Measurements from ENCODE around the gene CIROP.

Gene CIROP

DNA sequence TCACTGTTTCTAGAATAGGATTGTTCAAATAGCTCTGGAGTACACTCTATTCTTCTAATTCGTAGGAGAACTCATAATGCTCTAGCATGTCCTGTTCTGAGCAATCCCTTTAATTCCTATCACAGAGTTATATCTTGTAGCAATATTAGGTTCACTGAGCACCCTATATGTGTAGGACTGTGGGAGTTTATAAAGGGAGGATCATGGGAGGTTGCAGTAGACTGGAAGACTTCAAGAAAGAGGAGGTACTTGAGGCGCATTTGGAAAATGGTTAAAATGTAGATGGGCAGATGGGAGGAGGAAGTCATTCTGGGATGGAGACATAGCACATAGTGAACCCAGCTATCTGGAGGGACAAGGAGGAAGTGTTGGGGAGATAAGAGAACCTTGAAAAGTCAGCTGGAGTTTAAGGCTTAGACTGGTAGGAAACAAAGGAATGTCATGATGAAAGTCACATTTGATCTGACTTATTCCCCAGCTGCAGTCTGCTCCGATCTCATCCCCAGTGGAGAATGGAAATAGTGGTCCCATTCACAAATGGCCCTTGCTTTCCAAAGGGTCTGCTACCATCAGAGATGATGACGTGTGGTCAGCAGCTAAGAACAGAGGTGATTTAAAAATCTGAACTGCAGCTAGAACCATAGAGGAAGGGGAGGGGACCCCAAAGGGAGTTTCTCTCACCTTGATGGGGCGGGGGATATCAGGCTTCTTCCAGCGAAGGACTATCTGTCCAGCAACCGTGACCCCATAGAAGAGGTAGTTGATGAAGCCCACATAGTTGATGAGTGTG, 24.4 kb upstream of the CIROP start:
- TF ChIP-seq, protein P1, sequence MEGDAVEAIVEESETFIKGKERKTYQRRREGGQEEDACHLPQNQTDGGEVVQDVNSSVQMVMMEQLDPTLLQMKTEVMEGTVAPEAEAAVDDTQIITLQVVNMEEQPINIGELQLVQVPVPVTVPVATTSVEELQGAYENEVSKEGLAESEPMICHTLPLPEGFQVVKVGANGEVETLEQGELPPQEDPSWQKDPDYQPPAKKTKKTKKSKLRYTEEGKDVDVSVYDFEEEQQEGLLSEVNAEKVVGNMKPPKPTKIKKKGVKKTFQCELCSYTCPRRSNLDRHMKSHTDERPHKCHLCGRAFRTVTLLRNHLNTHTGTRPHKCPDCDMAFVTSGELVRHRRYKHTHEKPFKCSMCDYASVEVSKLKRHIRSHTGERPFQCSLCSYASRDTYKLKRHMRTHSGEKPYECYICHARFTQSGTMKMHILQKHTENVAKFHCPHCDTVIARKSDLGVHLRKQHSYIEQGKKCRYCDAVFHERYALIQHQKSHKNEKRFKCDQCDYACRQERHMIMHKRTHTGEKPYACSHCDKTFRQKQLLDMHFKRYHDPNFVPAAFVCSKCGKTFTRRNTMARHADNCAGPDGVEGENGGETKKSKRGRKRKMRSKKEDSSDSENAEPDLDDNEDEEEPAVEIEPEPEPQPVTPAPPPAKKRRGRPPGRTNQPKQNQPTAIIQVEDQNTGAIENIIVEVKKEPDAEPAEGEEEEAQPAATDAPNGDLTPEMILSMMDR (IDR thresholded peaks at IDR 0.05; ENCODE audit: low read depth, low read length, poor library complexity, severe bottlenecking): no peak
- no peak for TF ChIP-seq EZH2phosphoT487 (IDR thresholded peaks at IDR 0.05; ENCODE audit: borderline replicate concordance, low read length)
- no peaks in the 10 kb centered on the region for H3K79me2 ChIP-seq (ENCODE audit: control insufficient read depth, low read length)
- H3F3A ChIP-seq (ENCODE audit: control insufficient read depth, insufficient read depth): no peaks in the 10 kb centered on the region
- H3K9me2 ChIP-seq (replicated peaks; ENCODE audit: control insufficient read depth, low read length): no peaks in the 10 kb centered on the region
- H3K27ac ChIP-seq (ENCODE audit: low read depth, low read length): no peak overlapping the region
- H4K20me1 ChIP-seq (ENCODE audit: control insufficient read depth, insufficient read depth, low read depth, low read length): no peaks in the 10 kb centered on the region
- H3K27me3 ChIP-seq (ENCODE audit: control insufficient read depth, low read length): peaks cover 7% of the 10 kb centered on the region
- no peaks in the 10 kb centered on the region for H3K9me3 ChIP-seq (ENCODE audit: control insufficient read depth, insufficient read depth, low read length)
- H3K36me3 ChIP-seq (ENCODE audit: control insufficient read depth, low read length): no peaks in the 10 kb centered on the region
- no peak overlapping the region for H3K4me3 ChIP-seq (ENCODE audit: low read length)
- no peak overlapping the region for H3K4me2 ChIP-seq (ENCODE audit: low read length)
- peaks cover 13% of the 10 kb centered on the region for H3K4me1 ChIP-seq (ENCODE audit: control insufficient read depth, low read length)

DNA sequence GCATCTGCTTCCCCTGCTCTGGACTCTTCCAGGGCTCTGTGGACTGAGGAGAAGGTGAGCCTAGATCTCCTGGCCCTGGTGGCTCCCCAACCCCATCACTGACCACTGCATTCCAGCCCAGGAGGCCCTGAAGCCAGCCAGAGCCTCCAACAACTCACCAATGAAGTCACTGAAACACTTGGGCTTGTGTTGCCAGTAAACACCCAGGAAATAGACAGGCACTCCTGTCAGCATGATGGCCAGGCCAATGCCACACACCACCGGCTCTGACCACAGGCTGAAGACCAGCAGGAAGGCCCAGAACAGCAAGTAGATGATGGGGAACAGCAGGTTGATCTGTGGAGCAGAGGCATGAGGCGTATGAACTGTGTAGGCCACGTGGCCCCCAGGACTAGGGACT, 23.1 kb upstream of the CIROP start:
- Histone ChIP-seq H3K4me2 (ENCODE audit: low read length) (no peak overlapping the region), H3K79me2 (ENCODE audit: control insufficient read depth, low read length) (no peaks in the 10 kb centered on the region), H3K9me2 (replicated peaks; ENCODE audit: control insufficient read depth, low read length) (no peaks in the 10 kb centered on the region), H3K4me3 (ENCODE audit: low read length) (no peak overlapping the region), H3K27me3 (ENCODE audit: control insufficient read depth, low read length) (peaks cover 7% of the 10 kb centered on the region), H4K20me1 (ENCODE audit: control insufficient read depth, insufficient read depth, low read depth, low read length) (no peaks in the 10 kb centered on the region), H3F3A (ENCODE audit: control insufficient read depth, insufficient read depth) (no peaks in the 10 kb centered on the region), H3K4me1 (ENCODE audit: control insufficient read depth, low read length) (peaks cover 6% of the 10 kb centered on the region; the same call in 1 of the 2 replicates), H3K9me3 (ENCODE audit: control insufficient read depth, insufficient read depth, low read length) (no peaks in the 10 kb centered on the region), H3K36me3 (ENCODE audit: control insufficient read depth, low read length) (no peaks in the 10 kb centered on the region), H3K27ac (ENCODE audit: low read depth, low read length) (no peak overlapping the region)
- TF ChIP-seq, protein P1 (IDR thresholded peaks at IDR 0.05; ENCODE audit: low read depth, low read length, poor library complexity, severe bottlenecking): no peak
- no peak for TF ChIP-seq EZH2phosphoT487 (IDR thresholded peaks at IDR 0.05; ENCODE audit: borderline replicate concordance, low read length)

DNA sequence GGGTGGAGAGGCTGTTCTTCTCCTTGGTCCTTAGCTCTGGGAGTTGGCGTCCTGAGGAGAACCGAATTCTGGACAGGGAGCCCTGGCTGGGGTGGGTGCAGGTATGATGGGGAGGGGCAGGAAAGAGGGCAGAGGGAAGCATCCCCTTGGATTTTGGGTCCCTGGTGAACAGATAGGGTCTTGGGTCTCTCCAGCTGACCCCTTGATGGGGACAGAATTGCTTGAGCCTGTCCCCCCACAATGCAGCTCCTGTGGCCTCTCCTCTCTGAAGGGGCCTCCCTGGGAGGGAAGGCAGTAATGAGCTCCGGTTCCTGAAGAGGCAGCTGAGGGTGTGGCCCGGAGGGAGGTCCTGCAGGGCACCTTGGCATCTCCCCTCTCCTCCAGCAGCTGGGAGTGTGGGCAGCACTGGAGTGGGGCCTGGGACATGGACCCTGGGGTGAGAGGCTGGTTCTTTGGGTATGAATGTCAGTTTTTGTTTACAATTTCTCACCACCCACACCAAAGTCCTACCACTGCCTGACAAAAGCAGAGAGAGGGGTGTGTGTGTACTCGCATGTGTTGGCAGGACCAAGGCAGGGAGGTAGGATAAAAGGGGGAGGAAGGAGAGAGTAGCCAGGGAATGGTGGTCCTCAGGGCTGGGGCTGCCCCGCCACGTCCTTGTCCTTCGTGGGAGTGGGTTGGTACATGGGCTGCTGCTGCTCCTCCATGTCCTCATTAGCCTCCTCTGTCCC, 21.9 kb upstream of the CIROP start:
- TF ChIP-seq, protein P1 (IDR thresholded peaks at IDR 0.05; ENCODE audit: low read depth, low read length, poor library complexity, severe bottlenecking): no peak
- Histone ChIP-seq H3K79me2 (ENCODE audit: control insufficient read depth, low read length) (no peaks in the 10 kb centered on the region), H4K20me1 (ENCODE audit: control insufficient read depth, insufficient read depth, low read depth, low read length) (no peaks in the 10 kb centered on the region), H3K27ac (ENCODE audit: low read depth, low read length) (no peak overlapping the region), H3F3A (ENCODE audit: control insufficient read depth, insufficient read depth) (no peaks in the 10 kb centered on the region), H3K4me1 (ENCODE audit: control insufficient read depth, low read length) (peaks cover 10% of the 10 kb centered on the region), H3K4me2 (ENCODE audit: low read length) (no peak overlapping the region), H3K4me3 (ENCODE audit: low read length) (no peak overlapping the region), H3K9me2 (replicated peaks; ENCODE audit: control insufficient read depth, low read length) (no peaks in the 10 kb centered on the region), H3K36me3 (ENCODE audit: control insufficient read depth, low read length) (no peaks in the 10 kb centered on the region), H3K27me3 (ENCODE audit: control insufficient read depth, low read length) (peaks cover 7% of the 10 kb centered on the region), H3K9me3 (ENCODE audit: control insufficient read depth, insufficient read depth, low read length) (no peaks in the 10 kb centered on the region)
